Measurements from ENCODE around the gene KCNC4. TPM values are rescaled to one million over a fixed set of nuclear protein-coding genes. Genes with fewer than 3 reads are reported as not detected.
A peak's percentile ranks its signal among the peaks of the same experiment; 100 is the strongest.

Gene KCNC4
- polyA plus RNA-seq, 3 donors: 0.03 to 0.56 (median 0.12) TPM

- Mint-ChIP-seq H3K4me3 (no peak overlapping the region), H3K27me3 (ENCODE audit: low read depth in 3 of 3) (peaks cover 11 to 13% (median 12%) of the 10 kb centered on the region in 3 donors), H3K36me3 (no peaks in the 10 kb centered on the region), H3K27ac (no peak overlapping the region), H3K4me1 (no peaks in the 10 kb centered on the region), H3K9me3 (no peaks in the 10 kb centered on the region)
- no peak overlapping the region for H2AFZ ChIP-seq (ENCODE audit: insufficient read depth, low read depth, low read length, poor library complexity, severe bottlenecking)
- H3K4me1 ChIP-seq (ENCODE audit: control insufficient read depth in 1 of 2, insufficient read depth in 2 of 2, low read length in 2 of 2): no peaks in the 10 kb centered on the region
- H3K79me2 ChIP-seq (ENCODE audit: insufficient read depth, low read length): no peaks in the 10 kb centered on the region
- no peak overlapping the region for H3K27ac ChIP-seq (ENCODE audit: low read depth in 1 of 2, low read length in 2 of 2)
- no peak for DNase-seq
- H3K27me3 ChIP-seq (ENCODE audit: control insufficient read depth in 2 of 2, insufficient read depth in 2 of 2, low read length in 2 of 2): no peaks in the 10 kb centered on the region
- H3K9ac ChIP-seq (ENCODE audit: insufficient read depth, low read length, poor library complexity, severe bottlenecking): no peak overlapping the region
- WGBS (ENCODE audit: insufficient coverage): 57% methylated on average over 12 of the region's 13 CpGs
- H3K36me3 ChIP-seq (replicated peaks in 1 of 2; ENCODE audit: control insufficient read depth in 1 of 2, insufficient read depth in 2 of 2, low read length in 2 of 2): no peaks in the 10 kb centered on the region
- no peak overlapping the region for H3K4me2 ChIP-seq (replicated peaks; ENCODE audit: extremely low read depth, low read length, poor library complexity, severe bottlenecking)
- no peak overlapping the region for H3K4me3 ChIP-seq (replicated peaks in 1 of 3; ENCODE audit: low read depth in 2 of 3, low read length in 3 of 3)
- intact Hi-C loops (cut with micrococcal nuclease): loop anchor here in 1 of 2 donors (5.0 kb wide), 1 partner anchor 51 kb away; no protein-coding TSS in a partner anchor
- no peaks in the 10 kb centered on the region for H3K9me3 ChIP-seq (replicated peaks in 1 of 2; ENCODE audit: control insufficient read depth in 1 of 2, insufficient read depth in 1 of 2, low read length in 2 of 2)
- H4K20me1 ChIP-seq (ENCODE audit: insufficient read depth, low read length): no peaks in the 10 kb centered on the region
- no peak for TF ChIP-seq CTCF (IDR thresholded peaks at IDR 0.05)
Measured at GRCh38 chr1:110170766-110171733, 39.1 kb upstream of the KCNC4 start.

- Histone ChIP-seq H3K79me2 (ENCODE audit: insufficient read depth, low read length) (no peaks in the 10 kb centered on the region), H3K27me3 (ENCODE audit: control insufficient read depth in 2 of 2, insufficient read depth in 2 of 2, low read length in 2 of 2) (no peaks in the 10 kb centered on the region), H4K20me1 (ENCODE audit: insufficient read depth, low read length) (no peaks in the 10 kb centered on the region), H3K9me3 (replicated peaks in 1 of 2; ENCODE audit: control insufficient read depth in 1 of 2, insufficient read depth in 1 of 2, low read length in 2 of 2) (no peaks in the 10 kb centered on the region), H2AFZ (ENCODE audit: insufficient read depth, low read depth, low read length, poor library complexity, severe bottlenecking) (no peak overlapping the region), H3K9ac (ENCODE audit: insufficient read depth, low read length, poor library complexity, severe bottlenecking) (no peak overlapping the region), H3K36me3 (replicated peaks in 1 of 2; ENCODE audit: control insufficient read depth in 1 of 2, insufficient read depth in 2 of 2, low read length in 2 of 2) (no peaks in the 10 kb centered on the region), H3K4me2 (replicated peaks; ENCODE audit: extremely low read depth, low read length, poor library complexity, severe bottlenecking) (no peak overlapping the region), H3K4me3 (replicated peaks in 1 of 3; ENCODE audit: low read depth in 2 of 3, low read length in 3 of 3) (no peak overlapping the region), H3K4me1 (ENCODE audit: control insufficient read depth in 1 of 2, insufficient read depth in 2 of 2, low read length in 2 of 2) (no peaks in the 10 kb centered on the region), H3K27ac (ENCODE audit: low read depth in 1 of 2, low read length in 2 of 2) (no peak overlapping the region)
- Mint-ChIP-seq H3K27me3 (ENCODE audit: low read depth in 3 of 3) (peaks cover 5 to 13% (median 13%) of the 10 kb centered on the region in 3 donors), H3K9me3 (no peaks in the 10 kb centered on the region), H3K36me3 (no peaks in the 10 kb centered on the region), H3K27ac (peak overlapping the region in 1 of 7 donors; percentile 54), H3K4me1 (peaks cover 5% of the 10 kb centered on the region), H3K4me3 (no peak overlapping the region)
- TF ChIP-seq CTCF (IDR thresholded peaks at IDR 0.05): no peak
- intact Hi-C loops (cut with micrococcal nuclease): loop anchor here in 1 of 2 donors (5.0 kb wide), 1 partner anchor 50 kb away; no protein-coding TSS in a partner anchor
- 98% methylated on average over 8 of the region's 10 CpGs for WGBS (ENCODE audit: insufficient coverage)
- no peak for DNase-seq
Measured at GRCh38 chr1:110172001-110172400, 38.1 kb upstream of the KCNC4 start.
